AG04449 (cell line): ENCODE measurements around the gene C8G.

Source experiments
- CTCF ChIA-PET: fragments of 350-600 bp; formaldehyde crosslinking; extraction: SDS; loops from one replicate; lab custom pipeline; 2021; ENCODE audit warnings: antibody characterized with exemption; lab: Yijun Ruan, JAX
- POLR2A ChIA-PET: fragments of 400-600, 350-600 bp; formaldehyde crosslinking; extraction: SDS; loops from one replicate; lab custom pipeline; 2020; ENCODE audit warnings: antibody characterized with exemption, inconsistent platforms; lab: Yijun Ruan, JAX
- DNase-seq: peaks from one replicate; pipeline ENCODE4 v3.0.0-alpha.2; 2010; ENCODE audit warnings: low read depth, low spot score
- H3K4me3 ChIP-seq: 2 replicates; pipeline ENCODE4 v1.5.1; 2011; ENCODE audit warnings: low read depth, mild to moderate bottlenecking, control low read depth, low read length
- CTCF ChIP-seq: IDR thresholded peaks from one replicate; pipeline ENCODE4 v1.5.1; 2011; ENCODE audit warnings: mild to moderate bottlenecking, moderate library complexity, low read length, control low read depth, inconsistent platforms; ENCODE audit not compliant: insufficient read depth; ENCODE audit errors: missing control alignments

Gene C8G

GRCh38 chr9:136928591-136928990 is 16.5 kb upstream of the C8G start:
- no peak overlapping the region for H3K4me3 ChIP-seq
- POLR2A ChIA-PET = no interaction called here
- CTCF ChIA-PET = no interaction called here
- TF ChIP-seq CTCF = no peak
- no peak for DNase-seq

GRCh38 chr9:136930014-136930413 is 15.0 kb upstream of the C8G start:
- ChIA-PET POLR2A (no interaction called here), CTCF (interaction anchor here (0.6 to 1.8 kb wide), 3 partner anchors 14 to 105 kb away, joined by 3 to 6 read pairs (median 5); partner anchors contain the start of gene FBXW5)
- DNase-seq = no peak
- TF ChIP-seq CTCF = no peak
- H3K4me3 ChIP-seq = no peak overlapping the region

GRCh38 chr9:136931611-136932130 is 13.4 kb upstream of the C8G start:
- no peak overlapping the region for H3K4me3 ChIP-seq
- no peak for TF ChIP-seq CTCF
- ChIA-PET CTCF (interaction anchor here (0.7 to 1.8 kb wide), 3 partner anchors 12 to 16 kb away, joined by 3 to 6 read pairs (median 3); partner anchors contain the start of gene FBXW5), POLR2A (no interaction called here)
- no peak for DNase-seq

GRCh38 chr9:136934277-136934676 is 10.8 kb upstream of the C8G start:
- POLR2A ChIA-PET = no interaction called here
- no peak for TF ChIP-seq CTCF
- no peak overlapping the region for H3K4me3 ChIP-seq
- no peak for DNase-seq
- CTCF ChIA-PET = interaction anchor here (1.4 kb wide), 1 partner anchor 11 kb away, joined by 5 read pairs; the partner anchor contains the start of gene C8G

- CTCF ChIA-PET = interaction anchor here (0.7 to 1.7 kb wide), 3 partner anchors 9 to 493 kb away, joined by 3 to 6 read pairs (median 6); partner anchors contain the start of gene C8G
Measured at GRCh38 chr9:136935651-136936050, 9.4 kb upstream of the C8G start.

More at GRCh38 chr9:136935651-136936050, 9.4 kb upstream of the C8G start:
- POLR2A ChIA-PET = no interaction called here
- H3K4me3 ChIP-seq = no peak overlapping the region
- DNase-seq = no peak
- no peak for TF ChIP-seq CTCF
